Measurements from ENCODE around the gene LHX8. TPM values are rescaled to one million over a fixed set of nuclear protein-coding genes. Genes with fewer than 3 reads are reported as not detected.

Gene LHX8
- total and polyA plus RNA-seq, 2 of the 13 experiments (the other 11 are each of a cell fraction or from before 2014, with no cell fraction given) = not detected

GRCh38 chr1:75170011-75170410 lies 35.8 kb downstream of the LHX8 start:
- no peaks in the 10 kb centered on the region for H3K9me3 ChIP-seq (ENCODE audit: low read length)
- TF ChIP-seq ZNF317 (CRISPR knock-in tag; IDR thresholded peaks at IDR 0.05) (no peak), ZNF333 (CRISPR knock-in tag; IDR thresholded peaks at IDR 0.05; ENCODE audit: borderline replicate concordance) (no peak), ZNF20 (CRISPR knock-in tag; IDR thresholded peaks at IDR 0.05) (no peak), ZBTB2 (CRISPR knock-in tag; IDR thresholded peaks at IDR 0.05; ENCODE audit: low read depth) (no peak), NFRKB (IDR thresholded peaks at IDR 0.05) (no peak), RAD51 (IDR thresholded peaks at IDR 0.05; ENCODE audit: borderline replicate concordance) (no peak), GTF2F1 (IDR thresholded peaks at IDR 0.05; ENCODE audit: low read length) (no peak), MAFG (CRISPR knock-in tag; IDR thresholded peaks at IDR 0.05) (no peak), ZNF576 (CRISPR knock-in tag; IDR thresholded peaks at IDR 0.05) (no peak), BCLAF1 (IDR thresholded peaks at IDR 0.05) (no peak), ZBTB7B (CRISPR knock-in tag; IDR thresholded peaks at IDR 0.05) (no peak), SMC3 (IDR thresholded peaks at IDR 0.05; ENCODE audit: low read length) (no peak), ZNF451 (CRISPR knock-in tag; IDR thresholded peaks at IDR 0.05) (no peak), UBTF (CRISPR knock-in tag; IDR thresholded peaks at IDR 0.05) (no peak), NCOR1 (IDR thresholded peaks at IDR 0.05; ENCODE audit: borderline replicate concordance, low read length) (no peak), RBFOX2 (IDR thresholded peaks at IDR 0.05; ENCODE audit: low read depth, low read length) (no peak), SUZ12 (IDR thresholded peaks at IDR 0.05; ENCODE audit: low read depth, low read length) (no peak), ZNF17 (CRISPR knock-in tag; IDR thresholded peaks at IDR 0.05) (no peak), ZNF569 (CRISPR knock-in tag; IDR thresholded peaks at IDR 0.05; ENCODE audit: borderline replicate concordance) (no peak), ZNF784 (CRISPR knock-in tag; IDR thresholded peaks at IDR 0.05; ENCODE audit: borderline replicate concordance) (no peak)
- no peak overlapping the region for H3K4me2 ChIP-seq (ENCODE audit: low read depth, low read length)
- H3K9ac ChIP-seq (ENCODE audit: insufficient read depth, low read depth, low read length) = no peak overlapping the region
- no peak overlapping the region for H3K27ac ChIP-seq (ENCODE audit: extremely low read length, insufficient read depth, low read length)
- no peak for FAIRE-seq
- no peaks in the 10 kb centered on the region for H3K36me3 ChIP-seq (replicated peaks in 1 of 2; ENCODE audit: control insufficient read depth in 1 of 2, insufficient read depth in 2 of 2, low read length in 2 of 2)
- no peaks in the 10 kb centered on the region for H3K79me2 ChIP-seq (ENCODE audit: insufficient read depth, low read length)
- no peak overlapping the region for H2AFZ ChIP-seq (ENCODE audit: low read length)
- no peaks in the 10 kb centered on the region for H3K27me3 ChIP-seq (ENCODE audit: control insufficient read depth in 1 of 2, insufficient read depth in 2 of 2, low read length in 2 of 2)
- WGBS (ENCODE audit: low lambda C conversion rate) = 0% methylated on average over 2 of the region's 2 CpGs
- ChIA-PET POLR2A (no interaction called here), CTCF (ENCODE audit: low intra/inter-chr PET ratio, low total read pairs) (no interaction called here)
- in situ Hi-C loops (cut with HindIII; ENCODE audit: extremely low pct_ligation_motif_present, low pct_unique_long_range_greater_than_20kb) = no loop called here
- no peaks in the 10 kb centered on the region for H3K4me1 ChIP-seq (ENCODE audit: insufficient read depth, low read length)
- ATAC-seq = no peak
- H4K20me1 ChIP-seq (ENCODE audit: insufficient read depth, low read length) = no peaks in the 10 kb centered on the region
- no peak for DNase-seq (ENCODE audit: low spot score)
- BruUV-seq (replicated peaks) = no TSS peak
- intact Hi-C loops (cut with micrococcal nuclease; ENCODE audit: unreplicated experiment) = no loop called here
- H3K4me3 ChIP-seq (replicated peaks in 1 of 3; ENCODE audit: insufficient read depth in 1 of 3, low read depth in 2 of 3, low read length in 3 of 3) = no peak overlapping the region

Measured in HepG2 (cell line).